C1 segment of cervical spinal cord (tissue), 14 donors: ENCODE measurements around the gene VPS51.

Source experiments
- DNase-seq, 14 donors: peaks; one replicate each; lab custom pipeline; 2025; lab: John Stamatoyannopoulos, UW

VPS51 gene

DNA sequence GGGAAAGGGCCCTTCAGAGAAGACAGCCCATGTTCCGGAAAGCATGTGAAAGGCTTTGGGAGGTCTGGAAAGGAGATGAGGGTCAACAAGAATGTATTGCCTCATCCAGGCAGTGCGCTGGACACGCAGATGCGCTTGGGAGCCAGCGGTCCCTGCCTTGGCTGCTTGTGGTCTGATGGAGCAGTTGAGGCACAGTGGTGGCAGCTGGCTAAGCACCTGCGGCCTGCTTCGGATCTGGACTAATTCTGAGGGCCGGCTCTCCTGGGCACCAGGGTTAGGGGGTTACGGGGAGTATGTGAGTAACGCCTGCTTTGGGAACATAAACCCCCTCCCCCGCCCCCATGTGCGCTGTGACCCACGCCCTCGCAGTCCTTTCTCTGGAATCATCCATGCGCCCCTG lies 11.1 kb downstream of the VPS51 start:
- no peak for DNase-seq

- DNase-seq = no peak
Observed at GRCh38 chr11:65107751-65108468, 11.9 kb downstream of the VPS51 start.

GRCh38 chr11:65108469-65109123 lies 12.6 kb downstream of the VPS51 start:
- DNase-seq = no peak

- DNase-seq = no peak
Observed at GRCh38 chr11:65109231-65110198, 13.5 kb downstream of the VPS51 start.

DNA sequence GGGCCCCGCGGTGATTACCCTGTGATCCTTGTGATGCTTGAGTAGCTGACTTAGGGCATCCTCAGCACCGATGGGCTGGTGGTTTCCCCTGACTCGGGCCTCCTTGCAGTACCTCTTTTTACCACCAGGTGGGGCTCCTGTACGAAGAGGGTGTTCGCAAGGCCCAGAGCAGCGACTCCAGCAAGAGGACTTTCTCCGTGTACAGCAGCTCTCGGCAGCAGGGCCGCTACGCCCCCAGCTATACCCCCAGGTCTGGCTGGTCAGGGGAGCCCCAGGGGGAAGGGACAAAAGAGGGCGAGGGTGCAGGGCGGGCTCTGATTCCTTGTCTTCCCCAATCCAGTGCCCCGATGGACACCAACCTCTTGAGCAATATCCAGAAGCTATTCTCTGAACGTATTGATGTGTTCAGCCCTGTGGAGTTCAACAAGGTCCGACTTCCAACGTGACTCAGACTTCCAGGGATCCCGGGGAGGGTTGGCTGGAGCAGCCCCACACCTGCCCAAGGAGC lies 14.4 kb downstream of the VPS51 start:
- peak; percentile 38 to 87 (median 73) for DNase-seq

- DNase-seq = no peak
Observed at GRCh38 chr11:65111159-65111743, 15.2 kb downstream of the VPS51 start.

DNA sequence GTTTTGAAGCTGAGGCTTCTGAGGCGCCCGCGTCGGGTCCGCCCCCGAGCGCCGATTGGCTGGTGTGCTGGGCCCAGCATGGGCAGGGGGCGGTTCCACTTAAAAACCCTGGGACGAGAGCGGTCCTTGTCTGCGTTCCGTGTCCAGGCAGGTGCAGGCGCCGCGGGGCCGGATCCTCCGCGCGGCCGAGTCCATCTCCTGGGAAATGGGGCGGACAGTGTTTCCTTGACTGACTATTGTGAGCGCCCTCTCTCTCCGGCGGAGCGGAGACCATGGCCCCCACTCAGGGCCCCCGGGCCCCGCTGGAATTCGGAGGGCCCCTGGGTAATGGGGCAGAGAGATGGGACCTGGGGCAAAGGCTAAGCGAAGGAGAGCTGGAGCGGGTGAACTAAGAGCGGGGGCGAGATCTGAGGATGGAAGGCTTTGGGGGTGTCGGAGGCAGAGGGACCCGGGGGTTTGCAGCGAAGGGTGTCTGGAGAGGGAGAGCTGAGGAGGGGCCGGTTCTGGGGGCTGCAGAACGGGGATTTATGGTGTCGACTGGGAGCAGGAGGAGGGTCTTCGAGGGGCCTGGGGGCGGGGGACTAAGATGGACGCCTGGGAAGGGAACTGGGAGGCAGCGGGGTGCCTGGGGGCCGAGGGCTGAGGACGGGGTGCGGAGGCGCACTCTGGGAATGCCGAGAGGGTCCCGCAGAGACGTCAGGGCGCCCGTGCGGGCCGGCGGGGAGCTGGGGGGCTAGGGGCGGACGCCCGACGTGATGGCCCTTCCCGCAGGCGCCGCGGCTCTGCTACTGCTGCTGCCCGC lies 15.9 kb downstream of the VPS51 start, which contains the start of gene TM7SF2:
Gene TM7SF2, plus strand, starts transcription at position 129 of the 802 bp plus-strand sequence. Its CDS starts 144 bp downstream, at position 273.
- DNase-seq = peak; percentile 43 to 97 (median 90)

DNA sequence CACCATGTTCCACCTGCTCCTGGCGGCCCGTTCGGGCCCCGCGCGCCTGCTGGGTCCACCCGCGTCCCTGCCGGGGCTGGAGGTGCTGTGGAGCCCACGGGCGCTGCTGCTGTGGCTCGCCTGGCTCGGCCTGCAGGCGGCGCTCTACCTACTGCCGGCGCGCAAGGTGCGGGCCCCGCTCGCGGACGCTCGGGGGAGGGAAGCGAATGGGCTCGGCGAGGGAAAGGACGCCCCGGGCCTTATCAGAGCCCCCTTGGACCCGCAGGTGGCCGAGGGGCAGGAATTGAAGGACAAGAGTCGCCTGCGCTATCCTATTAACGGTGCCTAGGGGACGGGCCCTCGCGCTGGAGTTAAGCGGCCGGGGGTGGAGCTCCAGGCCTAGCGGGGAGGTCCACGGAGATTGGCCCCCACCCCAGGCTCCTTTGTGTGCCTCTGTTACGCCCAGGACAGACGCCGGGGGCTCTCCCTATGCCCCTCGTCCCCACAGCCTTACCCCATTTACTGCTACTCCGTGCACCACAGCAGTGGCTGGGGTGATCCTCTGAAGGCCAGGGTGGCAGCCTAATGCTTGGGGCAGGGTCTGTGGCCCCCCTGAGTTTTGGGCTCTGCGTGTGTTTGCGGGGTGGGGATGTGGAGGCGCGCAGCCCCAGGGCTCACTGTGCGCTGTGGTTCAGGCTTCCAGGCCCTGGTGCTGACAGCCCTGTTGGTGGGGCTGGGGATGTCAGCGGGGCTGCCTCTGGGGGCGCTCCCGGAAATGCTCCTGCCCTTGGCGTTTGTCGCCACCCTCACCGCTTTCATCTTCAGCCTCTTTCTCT lies 16.7 kb downstream of the VPS51 start:
- DNase-seq = peak in 12 of 14 donors; percentile 12 to 68 (median 35)

DNA sequence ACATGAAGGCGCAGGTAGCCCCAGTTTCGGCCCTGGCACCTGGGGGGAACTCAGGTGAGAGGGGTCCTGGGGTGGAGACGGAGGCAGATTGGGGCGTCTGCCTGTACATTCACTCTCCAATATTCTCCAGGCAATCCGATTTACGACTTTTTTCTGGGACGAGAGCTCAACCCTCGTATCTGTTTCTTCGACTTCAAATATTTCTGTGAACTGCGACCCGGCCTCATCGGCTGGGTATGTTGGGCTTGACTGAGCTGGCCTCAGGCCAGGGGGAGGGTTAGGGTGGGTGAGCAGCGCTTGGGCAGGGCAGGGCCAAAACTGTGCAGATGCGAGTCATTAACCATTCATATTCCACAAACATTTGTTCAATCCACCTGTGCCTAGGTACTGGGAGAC lies 17.3 kb downstream of the VPS51 start:
- no peak for DNase-seq

GRCh38 chr11:65113839-65114238 lies 17.8 kb downstream of the VPS51 start:
- DNase-seq = no peak

DNA sequence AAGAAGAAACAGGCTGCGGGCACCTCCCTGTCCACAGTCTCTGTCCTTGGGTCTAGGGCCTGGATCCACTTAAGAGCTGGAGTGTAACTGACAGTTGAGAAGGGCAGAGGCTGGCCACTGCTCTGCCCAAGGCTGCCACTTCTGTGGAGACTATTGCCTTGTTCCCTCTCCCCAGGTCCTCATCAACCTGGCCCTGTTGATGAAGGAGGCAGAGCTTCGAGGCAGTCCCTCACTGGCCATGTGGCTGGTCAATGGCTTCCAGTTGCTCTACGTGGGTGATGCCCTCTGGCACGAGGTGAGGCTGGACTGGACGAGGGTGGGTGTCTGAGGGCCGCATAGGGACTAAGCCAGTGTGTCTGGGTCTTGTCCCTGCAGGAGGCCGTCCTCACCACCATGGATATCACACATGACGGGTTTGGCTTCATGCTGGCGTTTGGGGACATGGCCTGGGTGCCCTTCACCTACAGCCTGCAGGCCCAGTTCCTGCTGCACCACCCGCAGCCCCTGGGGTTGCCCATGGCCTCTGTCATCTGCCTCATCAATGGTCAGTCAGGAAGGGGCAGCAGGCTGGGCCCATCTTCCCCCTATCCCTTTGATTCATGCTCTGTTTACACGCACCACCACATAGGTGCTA lies 18.6 kb downstream of the VPS51 start:
- no peak for DNase-seq

GRCh38 chr11:65115361-65116082 lies 19.5 kb downstream of the VPS51 start:
- no peak for DNase-seq

- DNase-seq = peak in 2 of 14 donors; percentile 46 to 57
Observed at GRCh38 chr11:65116370-65117205, 20.6 kb downstream of the VPS51 start.

GRCh38 chr11:65117206-65118096 lies 21.4 kb downstream of the VPS51 start, which contains the start of gene ZNHIT2:
ZNHIT2 (minus strand) TSS chr11:65117701; CDS start chr11:65117653, 48 bp downstream.
- peak; percentile 69 to 99 (median 96) for DNase-seq

GRCh38 chr11:65118097-65118837 lies 22.3 kb downstream of the VPS51 start:
- DNase-seq = no peak
